Loucy (cell line): ENCODE measurements around the gene ANKRD33B.
"Not testable (repeated sequence)": the region's sequence is repeated elsewhere in the genome, so short reads cannot be mapped to it uniquely, and the experiment has no call there.

Source experiments
- H2AFZ ChIP-seq: fragments of 200-600 bp; sonication (generic); 2 replicates; pipeline ENCODE4 v1.6.0; 2016; ENCODE audit warnings: antibody characterized with exemption, mild to moderate bottlenecking, low read length, moderate library complexity
- H3F3A ChIP-seq: fragments of 200-600 bp; 2 replicates; pipeline ENCODE4 v1.6.0; 2016; ENCODE audit warnings: antibody characterized with exemption, low read depth, mild to moderate bottlenecking
- H3K27me3 ChIP-seq: fragments of 200-600 bp; sonication (generic); 2 replicates; pipeline ENCODE4 v1.6.1; 2014; ENCODE audit warnings: low read length, mild to moderate bottlenecking; ENCODE audit not compliant: insufficient read depth, poor library complexity, severe bottlenecking
- H3K36me3 ChIP-seq: fragments of 200-600 bp; sonication (generic); 2 replicates; pipeline ENCODE4 v1.6.1; 2016; ENCODE audit warnings: low read length; ENCODE audit not compliant: insufficient read depth
- H3K4me1 ChIP-seq: fragments of 200-600 bp; sonication (generic); 2 replicates; pipeline ENCODE4 v1.5.1; 2014; ENCODE audit warnings: low read length, mild to moderate bottlenecking; ENCODE audit not compliant: insufficient read depth, poor library complexity, severe bottlenecking
- H3K4me2 ChIP-seq: fragments of 200-600 bp; sonication (generic); 2 replicates; pipeline ENCODE4 v1.6.0; 2014; ENCODE audit warnings: antibody characterized with exemption, low read length, low read depth, mild to moderate bottlenecking; ENCODE audit not compliant: poor library complexity, severe bottlenecking
- H3K4me3 ChIP-seq: fragments of 200-600 bp; sonication (generic); 2 replicates; pipeline ENCODE4 v1.5.1; 2014; ENCODE audit warnings: low read length, mild to moderate bottlenecking, mixed read lengths; ENCODE audit not compliant: poor library complexity, severe bottlenecking
- H3K79me2 ChIP-seq: fragments of 200-600 bp; sonication (generic); 2 replicates; pipeline ENCODE4 v1.6.1; 2014; ENCODE audit warnings: low read length; ENCODE audit not compliant: insufficient read depth
- H3K9ac ChIP-seq: fragments of 200-600 bp; sonication (generic); 2 replicates; pipeline ENCODE4 v1.6.0; 2014; ENCODE audit warnings: mild to moderate bottlenecking, low read depth, low read length, moderate library complexity; ENCODE audit not compliant: poor library complexity, severe bottlenecking
- H3K9me2 ChIP-seq: fragments of 200-600 bp; sonication (generic); replicated peaks from 2 replicates; pipeline ENCODE4 v1.6.1; 2016; ENCODE audit warnings: low read depth, low read length, mixed read lengths
- H3K9me3 ChIP-seq: fragments of 200-600 bp; sonication (generic); 2 replicates; pipeline ENCODE4 v1.6.1; 2014; ENCODE audit warnings: mild to moderate bottlenecking, antibody characterized with exemption, low read length, low read depth; ENCODE audit not compliant: insufficient read depth
- H4K20me1 ChIP-seq: fragments of 200-600 bp; sonication (generic); 2 replicates; pipeline ENCODE4 v1.6.0; 2014; ENCODE audit warnings: antibody characterized with exemption, low read length, mild to moderate bottlenecking; ENCODE audit not compliant: insufficient read depth, poor library complexity, severe bottlenecking
- EZH2phosphoT487 ChIP-seq: fragments of 200-600 bp; IDR thresholded peaks from 2 replicates; pipeline ENCODE4 v1.6.1; 2018; ENCODE audit warnings: antibody characterized with exemption, mild to moderate bottlenecking, moderate library complexity, borderline replicate concordance
- TF ChIP-seq, protein P1 (sequence below): fragments of 200-600 bp; sonication (generic); conservative IDR thresholded peaks from 2 replicates; pipeline ENCODE4 v1.5.1; 2014; ENCODE audit warnings: mild to moderate bottlenecking, antibody characterized with exemption, low read length

ANKRD33B gene

DNA sequence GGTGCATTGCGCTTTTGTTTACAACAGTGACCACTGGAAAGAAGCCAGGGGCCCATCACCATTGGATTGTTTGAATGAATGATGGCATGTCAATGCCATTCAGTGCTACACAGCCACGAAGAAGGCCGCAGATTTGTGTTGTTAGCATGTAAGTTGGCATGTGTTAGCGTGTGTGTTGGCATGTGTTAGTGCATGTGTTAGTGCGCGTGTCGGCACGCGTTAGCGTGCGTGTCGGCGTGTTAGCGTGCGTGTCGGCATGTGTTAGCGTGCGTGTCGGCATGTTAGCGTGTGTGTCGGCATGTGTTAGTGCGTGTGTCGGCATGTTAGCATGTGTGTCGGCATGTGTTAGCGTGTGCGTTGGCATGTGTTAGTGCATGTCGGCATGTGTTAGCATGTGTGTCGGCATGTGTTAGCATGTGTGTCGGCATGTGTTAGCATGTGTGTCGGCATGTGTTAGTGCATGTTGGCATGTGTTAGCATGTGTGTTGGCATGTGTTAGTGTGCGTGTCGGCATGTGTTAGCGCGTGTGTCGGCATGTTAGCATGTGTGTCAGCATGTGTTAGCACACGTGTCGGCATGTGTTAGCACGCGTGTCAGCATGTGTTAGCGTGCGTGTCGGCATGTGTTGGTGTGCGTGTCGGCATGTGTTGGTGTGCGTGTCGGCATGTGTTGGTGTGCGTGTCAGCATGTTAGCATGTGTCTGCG is 15.3 kb upstream of the ANKRD33B start:
- no peaks in the 10 kb centered on the region for H3K27me3 ChIP-seq
- no peak overlapping the region for H2AFZ ChIP-seq
- no peak overlapping the region for H3K4me2 ChIP-seq
- H3F3A ChIP-seq = no peaks in the 10 kb centered on the region
- H3K4me3 ChIP-seq = no peak overlapping the region
- no peak overlapping the region for H3K9ac ChIP-seq
- TF ChIP-seq EZH2phosphoT487 = no peak
- TF ChIP-seq, protein P1, sequence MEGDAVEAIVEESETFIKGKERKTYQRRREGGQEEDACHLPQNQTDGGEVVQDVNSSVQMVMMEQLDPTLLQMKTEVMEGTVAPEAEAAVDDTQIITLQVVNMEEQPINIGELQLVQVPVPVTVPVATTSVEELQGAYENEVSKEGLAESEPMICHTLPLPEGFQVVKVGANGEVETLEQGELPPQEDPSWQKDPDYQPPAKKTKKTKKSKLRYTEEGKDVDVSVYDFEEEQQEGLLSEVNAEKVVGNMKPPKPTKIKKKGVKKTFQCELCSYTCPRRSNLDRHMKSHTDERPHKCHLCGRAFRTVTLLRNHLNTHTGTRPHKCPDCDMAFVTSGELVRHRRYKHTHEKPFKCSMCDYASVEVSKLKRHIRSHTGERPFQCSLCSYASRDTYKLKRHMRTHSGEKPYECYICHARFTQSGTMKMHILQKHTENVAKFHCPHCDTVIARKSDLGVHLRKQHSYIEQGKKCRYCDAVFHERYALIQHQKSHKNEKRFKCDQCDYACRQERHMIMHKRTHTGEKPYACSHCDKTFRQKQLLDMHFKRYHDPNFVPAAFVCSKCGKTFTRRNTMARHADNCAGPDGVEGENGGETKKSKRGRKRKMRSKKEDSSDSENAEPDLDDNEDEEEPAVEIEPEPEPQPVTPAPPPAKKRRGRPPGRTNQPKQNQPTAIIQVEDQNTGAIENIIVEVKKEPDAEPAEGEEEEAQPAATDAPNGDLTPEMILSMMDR = no peak
- H3K36me3 ChIP-seq = no peaks in the 10 kb centered on the region
- H3K4me1 ChIP-seq = peaks cover 4% of the 10 kb centered on the region
- no peaks in the 10 kb centered on the region for H3K9me3 ChIP-seq
- H4K20me1 ChIP-seq = no peaks in the 10 kb centered on the region
- no peaks in the 10 kb centered on the region for H3K79me2 ChIP-seq
- H3K9me2 ChIP-seq = no peaks in the 10 kb centered on the region

DNA sequence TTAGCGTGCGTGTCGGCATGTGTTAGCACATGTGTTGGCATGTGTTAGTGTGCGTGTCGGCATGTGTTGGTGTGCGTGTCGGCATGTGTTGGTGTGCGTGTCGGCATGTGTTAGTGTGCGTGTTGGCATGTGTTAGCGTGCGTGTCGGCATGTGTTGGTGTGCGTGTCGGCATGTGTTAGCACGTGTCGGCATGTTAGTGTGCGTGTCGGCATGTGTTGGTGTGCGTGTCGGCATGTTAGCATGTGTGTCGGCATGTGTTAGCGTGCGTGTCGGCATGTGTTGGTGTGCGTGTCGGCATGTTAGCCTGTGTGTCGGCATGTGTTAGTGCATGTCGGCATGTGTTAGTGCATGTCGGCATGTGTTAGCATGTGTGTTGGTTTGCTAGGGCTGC is 14.8 kb upstream of the ANKRD33B start:
- not testable (repeated sequence) for H2AFZ ChIP-seq, H3K9me2 ChIP-seq, H3K36me3 ChIP-seq, H3F3A ChIP-seq, H3K4me2 ChIP-seq, H3K9me3 ChIP-seq, H3K9ac ChIP-seq, H3K4me3 ChIP-seq, H3K79me2 ChIP-seq, H3K4me1 ChIP-seq, H3K27me3 ChIP-seq, H4K20me1 ChIP-seq

DNA sequence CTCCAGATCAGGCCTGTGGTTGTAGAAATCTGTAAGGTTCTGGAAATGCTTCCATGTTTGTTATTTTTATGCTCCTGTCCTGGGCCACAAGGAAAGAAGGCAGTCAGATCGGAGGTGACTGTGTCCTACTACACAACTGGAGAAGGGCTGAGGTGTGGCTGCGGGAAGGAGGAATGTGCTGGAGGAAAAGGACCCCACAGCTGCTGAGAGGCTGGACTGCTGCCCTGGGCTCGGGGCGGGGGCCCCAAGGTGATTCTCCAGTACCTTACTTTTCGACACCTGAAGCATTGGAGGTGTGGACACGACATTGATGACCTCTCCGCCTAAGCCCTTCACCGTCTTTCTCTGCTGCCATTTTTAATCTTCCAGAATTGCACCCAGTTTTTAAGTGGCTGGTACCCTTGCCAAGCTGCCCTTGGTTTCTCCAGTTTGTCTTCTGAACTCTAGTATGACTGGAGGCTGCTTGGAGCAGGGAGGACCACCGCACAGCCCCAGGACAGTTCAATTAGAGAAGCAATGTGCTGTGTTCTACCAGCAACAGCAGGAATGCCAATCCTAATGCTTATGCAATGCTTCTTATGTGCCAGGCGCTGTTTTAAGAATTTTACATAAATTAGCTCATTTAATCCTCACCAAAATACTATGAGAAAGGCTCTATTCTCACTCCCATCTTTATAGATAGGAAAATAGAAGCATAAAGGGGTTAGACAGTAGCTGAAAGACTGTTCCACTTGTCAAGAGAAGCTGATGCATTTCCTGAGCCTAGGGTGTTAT is 13.5 kb upstream of the ANKRD33B start:
- Histone ChIP-seq H3K36me3 (no peaks in the 10 kb centered on the region), H3F3A (no peaks in the 10 kb centered on the region), H2AFZ (no peak overlapping the region), H3K27me3 (no peaks in the 10 kb centered on the region), H3K4me1 (peaks cover 4% of the 10 kb centered on the region), H3K9me2 (no peaks in the 10 kb centered on the region), H3K9ac (no peak overlapping the region), H3K9me3 (no peaks in the 10 kb centered on the region), H3K4me2 (no peak overlapping the region), H3K4me3 (no peak overlapping the region), H3K79me2 (no peaks in the 10 kb centered on the region), H4K20me1 (no peaks in the 10 kb centered on the region)
- TF ChIP-seq, protein P1 = no peak
- no peak for TF ChIP-seq EZH2phosphoT487
